NB4 (cell line): ENCODE results near the gene COQ7.

Experiments used
- POLR2A ChIP-seq: IDR thresholded peaks from 2 replicates; pipeline ENCODE4 v1.6.1; 2011; ENCODE audit warnings: mild to moderate bottlenecking; ENCODE audit not compliant: insufficient read length; ENCODE audit errors: extremely low read depth
- TF ChIP-seq, protein P1 (sequence below): IDR thresholded peaks from one replicate; pipeline ENCODE4 v1.5.1; 2012; ENCODE audit warnings: low read depth, low read length

DNA sequence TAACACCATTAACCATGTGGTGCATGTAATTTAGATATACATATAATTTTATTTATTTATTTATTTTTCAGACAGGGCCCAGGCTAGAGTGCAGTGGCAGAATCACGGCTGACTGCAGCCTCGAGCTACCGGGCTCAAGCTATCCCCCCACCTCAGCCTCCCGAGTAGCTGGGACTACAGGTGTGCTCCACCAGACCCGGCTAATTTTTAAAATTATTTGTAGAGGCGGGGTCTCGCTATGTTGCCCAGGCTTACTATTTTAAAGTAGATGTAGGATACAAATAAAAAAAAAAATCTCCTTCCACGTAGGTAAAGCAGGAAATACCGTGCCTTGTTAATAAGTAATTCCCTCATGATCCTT lies 446 bp upstream of the COQ7 start:
- TF ChIP-seq, protein P1, sequence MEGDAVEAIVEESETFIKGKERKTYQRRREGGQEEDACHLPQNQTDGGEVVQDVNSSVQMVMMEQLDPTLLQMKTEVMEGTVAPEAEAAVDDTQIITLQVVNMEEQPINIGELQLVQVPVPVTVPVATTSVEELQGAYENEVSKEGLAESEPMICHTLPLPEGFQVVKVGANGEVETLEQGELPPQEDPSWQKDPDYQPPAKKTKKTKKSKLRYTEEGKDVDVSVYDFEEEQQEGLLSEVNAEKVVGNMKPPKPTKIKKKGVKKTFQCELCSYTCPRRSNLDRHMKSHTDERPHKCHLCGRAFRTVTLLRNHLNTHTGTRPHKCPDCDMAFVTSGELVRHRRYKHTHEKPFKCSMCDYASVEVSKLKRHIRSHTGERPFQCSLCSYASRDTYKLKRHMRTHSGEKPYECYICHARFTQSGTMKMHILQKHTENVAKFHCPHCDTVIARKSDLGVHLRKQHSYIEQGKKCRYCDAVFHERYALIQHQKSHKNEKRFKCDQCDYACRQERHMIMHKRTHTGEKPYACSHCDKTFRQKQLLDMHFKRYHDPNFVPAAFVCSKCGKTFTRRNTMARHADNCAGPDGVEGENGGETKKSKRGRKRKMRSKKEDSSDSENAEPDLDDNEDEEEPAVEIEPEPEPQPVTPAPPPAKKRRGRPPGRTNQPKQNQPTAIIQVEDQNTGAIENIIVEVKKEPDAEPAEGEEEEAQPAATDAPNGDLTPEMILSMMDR = no peak
- TF ChIP-seq POLR2A = no peak
